MM.1S (cell line): ENCODE results near the gene ANO10.
"Not testable (repeated sequence)": the region's sequence is repeated elsewhere in the genome, so short reads cannot be mapped to it uniquely, and the experiment has no call there.

Source experiments
- DNase-seq: peaks from one replicate; pipeline ENCODE4 v3.0.0-alpha.2; 2015
- H2AFZ ChIP-seq: fragments of 300-600 bp; sonication (generic); 2 replicates; pipeline ENCODE4 v1.6.0; 2016; ENCODE audit warnings: antibody characterized with exemption, low read length
- H3F3A ChIP-seq: fragments of 300-600 bp; sonication (generic); 2 replicates; pipeline ENCODE4 v1.6.1; 2016; ENCODE audit warnings: mild to moderate bottlenecking, antibody characterized with exemption, low read length, moderate library complexity, mixed read lengths; ENCODE audit not compliant: insufficient read depth
- H3K27ac ChIP-seq: fragments of 300-600 bp; sonication (generic); 2 replicates; pipeline ENCODE4 v1.5.1; 2016; ENCODE audit warnings: mild to moderate bottlenecking, low read length
- H3K27me3 ChIP-seq: fragments of 300-600 bp; sonication (generic); replicated peaks from 2 replicates; pipeline ENCODE4 v1.6.0; 2016; ENCODE audit warnings: low read length; ENCODE audit not compliant: insufficient read depth
- H3K36me3 ChIP-seq: fragments of 300-600 bp; sonication (generic); replicated peaks from 2 replicates; pipeline ENCODE4 v1.6.1; 2016; ENCODE audit warnings: mild to moderate bottlenecking, low read length, mixed read lengths; ENCODE audit not compliant: insufficient read depth
- H3K4me1 ChIP-seq: fragments of 300-600 bp; sonication (generic); 2 replicates; pipeline ENCODE4 v1.6.1; 2016; ENCODE audit warnings: low read length, mixed read lengths
- H3K4me2 ChIP-seq: fragments of 300-600 bp; sonication (generic); 2 replicates; pipeline ENCODE4 v1.6.0; 2016; ENCODE audit warnings: low read depth, low read length
- H3K4me3 ChIP-seq: fragments of 300-600 bp; sonication (generic); 2 replicates; pipeline ENCODE4 v1.5.1; 2016; ENCODE audit warnings: low read length, mixed read lengths
- H3K79me2 ChIP-seq: fragments of 300-600 bp; sonication (generic); 2 replicates; pipeline ENCODE4 v1.6.1; 2016; ENCODE audit warnings: mixed run types, low read length, mixed read lengths
- H3K9ac ChIP-seq: fragments of 300-600 bp; sonication (generic); 2 replicates; pipeline ENCODE4 v1.6.1; 2016; ENCODE audit warnings: low read length, mixed read lengths
- H3K9me2 ChIP-seq: fragments of 300-600 bp; sonication (generic); replicated peaks from 2 replicates; pipeline ENCODE4 v1.6.1; 2016; ENCODE audit warnings: mild to moderate bottlenecking, low read length, mixed read lengths; ENCODE audit not compliant: insufficient read depth
- H3K9me3 ChIP-seq: fragments of 300-600 bp; sonication (generic); replicated peaks from 2 replicates; pipeline ENCODE4 v1.6.1; 2016; ENCODE audit warnings: mild to moderate bottlenecking, low read length, mixed read lengths; ENCODE audit not compliant: insufficient read depth
- H4K20me1 ChIP-seq: fragments of 300-600 bp; sonication (generic); 2 replicates; pipeline ENCODE4 v1.6.1; 2016; ENCODE audit warnings: mild to moderate bottlenecking, low read length, moderate library complexity, mixed read lengths; ENCODE audit not compliant: insufficient read depth
- CTCF ChIP-seq: fragments of 300-600 bp; sonication (generic); IDR thresholded peaks from 2 replicates; pipeline ENCODE4 v1.5.1; 2016; ENCODE audit warnings: antibody characterized with exemption, low read length, mixed read lengths
- EZH2 ChIP-seq: fragments of 300-600 bp; sonication (generic); optimal IDR thresholded peaks from 2 replicates; pipeline ENCODE3; 2017; ENCODE audit warnings: low read depth, mild to moderate bottlenecking, antibody characterized with exemption, low read length, mixed read lengths
- EZH2phosphoT487 ChIP-seq: fragments of 300-600 bp; sonication (generic); IDR thresholded peaks from 2 replicates; pipeline ENCODE4 v1.6.1; 2018; ENCODE audit warnings: antibody characterized with exemption, low read length

The ANO10 gene

GRCh38 chr3:43468133-43468532 is 153.7 kb downstream of the ANO10 start:
- no peak overlapping the region for H3K9ac ChIP-seq
- H3K9me3 ChIP-seq, result no peaks in the 10 kb centered on the region
- no peak overlapping the region for H3K4me2 ChIP-seq
- no peak overlapping the region for H2AFZ ChIP-seq
- H3K27me3 ChIP-seq, result no peaks in the 10 kb centered on the region
- H3K36me3 ChIP-seq, result no peaks in the 10 kb centered on the region
- TF ChIP-seq EZH2 (no peak), CTCF (no peak), EZH2phosphoT487 (no peak)
- no peak for DNase-seq
- H3K9me2 ChIP-seq, result no peaks in the 10 kb centered on the region
- H3F3A ChIP-seq, result no peaks in the 10 kb centered on the region
- H3K79me2 ChIP-seq, result no peaks in the 10 kb centered on the region
- no peaks in the 10 kb centered on the region for H3K4me1 ChIP-seq
- H3K4me3 ChIP-seq, result no peak overlapping the region
- no peaks in the 10 kb centered on the region for H4K20me1 ChIP-seq
- no peak overlapping the region for H3K27ac ChIP-seq

GRCh38 chr3:43465109-43465508 is 156.7 kb downstream of the ANO10 start:
- Histone ChIP-seq H3K4me3 (no peak overlapping the region), H3K36me3 (no peaks in the 10 kb centered on the region), H3F3A (no peaks in the 10 kb centered on the region), H3K9me3 (no peaks in the 10 kb centered on the region), H4K20me1 (no peaks in the 10 kb centered on the region), H3K27me3 (no peaks in the 10 kb centered on the region), H3K9ac (no peak overlapping the region), H3K4me2 (no peak overlapping the region), H3K27ac (no peak overlapping the region), H3K4me1 (no peaks in the 10 kb centered on the region), H3K9me2 (no peaks in the 10 kb centered on the region), H3K79me2 (no peaks in the 10 kb centered on the region), H2AFZ (no peak overlapping the region)
- no peak for DNase-seq
- TF ChIP-seq CTCF (no peak), EZH2 (no peak), EZH2phosphoT487 (no peak)

GRCh38 chr3:43462566-43462965 is 159.2 kb downstream of the ANO10 start:
- not testable (repeated sequence) for H3K4me1 ChIP-seq, H3K9me3 ChIP-seq, H3K27ac ChIP-seq, H3K4me2 ChIP-seq, H3K9me2 ChIP-seq, H2AFZ ChIP-seq, H3K27me3 ChIP-seq, H3K4me3 ChIP-seq, H3K79me2 ChIP-seq, H3K36me3 ChIP-seq, H3F3A ChIP-seq, H4K20me1 ChIP-seq, DNase-seq, H3K9ac ChIP-seq

GRCh38 chr3:43461345-43461744 is 160.5 kb downstream of the ANO10 start:
- DNase-seq, result no peak
- Histone ChIP-seq H3K4me1 (no peaks in the 10 kb centered on the region), H3K27me3 (no peaks in the 10 kb centered on the region), H3K36me3 (no peaks in the 10 kb centered on the region), H3K9ac (no peak overlapping the region), H3K9me2 (no peaks in the 10 kb centered on the region), H3K4me2 (no peak overlapping the region), H3K79me2 (no peaks in the 10 kb centered on the region), H3F3A (no peaks in the 10 kb centered on the region), H3K27ac (no peak overlapping the region), H2AFZ (no peak overlapping the region), H4K20me1 (no peaks in the 10 kb centered on the region), H3K4me3 (no peak overlapping the region), H3K9me3 (no peaks in the 10 kb centered on the region)
- TF ChIP-seq CTCF (no peak), EZH2 (no peak), EZH2phosphoT487 (no peak)

GRCh38 chr3:43457038-43457437 is 164.8 kb downstream of the ANO10 start:
- not testable (repeated sequence) for H3K4me1 ChIP-seq, H3K27ac ChIP-seq, H3K4me3 ChIP-seq, H3K9ac ChIP-seq, H3K4me2 ChIP-seq, H3K9me3 ChIP-seq, H3K9me2 ChIP-seq, H2AFZ ChIP-seq, DNase-seq, H3F3A ChIP-seq, H3K27me3 ChIP-seq, H4K20me1 ChIP-seq, H3K36me3 ChIP-seq, H3K79me2 ChIP-seq
